Kidney epithelial cell (primary cell): Measurements from ENCODE around the gene PSMB5. TPM values are rescaled to one million over a fixed set of nuclear protein-coding genes. Genes with fewer than 3 reads are reported as not detected.

Experiments used
- DNase-seq: peaks from one replicate; pipeline ENCODE4 v3.0.0-alpha.2; 2010; ENCODE audit warnings: low read depth
- H3K27me3 ChIP-seq: 2 replicates; pipeline ENCODE4 v1.6.0; 2011; ENCODE audit warnings: low read length; ENCODE audit not compliant: control insufficient read depth, insufficient read depth
- H3K36me3 ChIP-seq: 2 replicates; pipeline ENCODE4 v1.5.1; 2011; ENCODE audit warnings: low read length; ENCODE audit not compliant: control insufficient read depth, insufficient read depth
- H3K4me3 ChIP-seq: 2 replicates; pipeline ENCODE4 v1.5.1; 2011; ENCODE audit warnings: low read depth, mild to moderate bottlenecking, control low read depth, low read length
- CTCF ChIP-seq: IDR thresholded peaks from 2 replicates; pipeline ENCODE4 v1.5.1; 2011; ENCODE audit warnings: mild to moderate bottlenecking, moderate library complexity, low read length, control low read depth, inconsistent platforms; ENCODE audit not compliant: insufficient read depth, poor library complexity, severe bottlenecking
- total RNA-seq: library from RNA; depleted of rRNA; stranded (reverse); fragments of >200 nt; gene quantifications from 2 replicates; pipeline ENCODE4 v1.2.3, GENCODE V29; 2015

Gene PSMB5
- total RNA-seq, 1 donor from 2014 or later, result 199 TPM

- Histone ChIP-seq H3K36me3 (peaks cover 3% of the 10 kb centered on the region), H3K4me3 (peak overlapping the region; percentile 49), H3K27me3 (no peaks in the 10 kb centered on the region)
- DNase-seq, result no peak
- peak; percentile 92 for TF ChIP-seq CTCF
Observed at GRCh38 chr14:23056145-23056955, 21.6 kb upstream of the PSMB5 start.

GRCh38 chr14:23055621-23056144 lies 21.0 kb upstream of the PSMB5 start:
- Histone ChIP-seq H3K36me3 (peaks cover 1% of the 10 kb centered on the region), H3K27me3 (no peaks in the 10 kb centered on the region), H3K4me3 (no peak overlapping the region)
- no peak for TF ChIP-seq CTCF
- no peak for DNase-seq

GRCh38 chr14:23055147-23055550 lies 20.4 kb upstream of the PSMB5 start:
- Histone ChIP-seq H3K4me3 (no peak overlapping the region), H3K27me3 (no peaks in the 10 kb centered on the region), H3K36me3 (peaks cover 1% of the 10 kb centered on the region)
- no peak for DNase-seq
- TF ChIP-seq CTCF, result no peak

GRCh38 chr14:23054000-23054811 lies 19.5 kb upstream of the PSMB5 start:
- peak; percentile 17 for TF ChIP-seq CTCF
- Histone ChIP-seq H3K36me3 (no peaks in the 10 kb centered on the region), H3K4me3 (no peak overlapping the region), H3K27me3 (no peaks in the 10 kb centered on the region)
- no peak for DNase-seq

GRCh38 chr14:23053426-23053825 lies 18.7 kb upstream of the PSMB5 start:
- no peaks in the 10 kb centered on the region for H3K27me3 ChIP-seq
- no peak for DNase-seq
- H3K36me3 ChIP-seq, result no peaks in the 10 kb centered on the region
- no peak for TF ChIP-seq CTCF
- H3K4me3 ChIP-seq, result no peak overlapping the region
